Fibroblast of villous mesenchyme (primary cell): Measurements from ENCODE around the gene NEUROG1. TPM values are rescaled to one million over a fixed set of nuclear protein-coding genes. Genes with fewer than 3 reads are reported as not detected.
"Not testable (repeated sequence)": the region's sequence is repeated elsewhere in the genome, so short reads cannot be mapped to it uniquely, and the experiment has no call there.

Experiments
- DNase-seq: peaks from one replicate; pipeline ENCODE4 v3.0.0-alpha.2; 2010; ENCODE audit warnings: low read depth
- H3K4me3 ChIP-seq: 2 replicates; pipeline ENCODE4 v1.5.1; 2011; ENCODE audit warnings: low read depth, mild to moderate bottlenecking, low read length
- total RNA-seq: library from RNA; depleted of rRNA; stranded (reverse); fragments of >200 nt; gene quantifications from 2 replicates; pipeline ENCODE4 v1.2.3, GENCODE V29; 2012
- TF ChIP-seq, protein P1 (sequence below): IDR thresholded peaks from 2 replicates; pipeline ENCODE4 v1.5.1; 2012; ENCODE audit warnings: low read depth, mild to moderate bottlenecking, low read length; ENCODE audit not compliant: insufficient read depth

Gene NEUROG1
- total RNA-seq, 1 donor = not detected

DNA sequence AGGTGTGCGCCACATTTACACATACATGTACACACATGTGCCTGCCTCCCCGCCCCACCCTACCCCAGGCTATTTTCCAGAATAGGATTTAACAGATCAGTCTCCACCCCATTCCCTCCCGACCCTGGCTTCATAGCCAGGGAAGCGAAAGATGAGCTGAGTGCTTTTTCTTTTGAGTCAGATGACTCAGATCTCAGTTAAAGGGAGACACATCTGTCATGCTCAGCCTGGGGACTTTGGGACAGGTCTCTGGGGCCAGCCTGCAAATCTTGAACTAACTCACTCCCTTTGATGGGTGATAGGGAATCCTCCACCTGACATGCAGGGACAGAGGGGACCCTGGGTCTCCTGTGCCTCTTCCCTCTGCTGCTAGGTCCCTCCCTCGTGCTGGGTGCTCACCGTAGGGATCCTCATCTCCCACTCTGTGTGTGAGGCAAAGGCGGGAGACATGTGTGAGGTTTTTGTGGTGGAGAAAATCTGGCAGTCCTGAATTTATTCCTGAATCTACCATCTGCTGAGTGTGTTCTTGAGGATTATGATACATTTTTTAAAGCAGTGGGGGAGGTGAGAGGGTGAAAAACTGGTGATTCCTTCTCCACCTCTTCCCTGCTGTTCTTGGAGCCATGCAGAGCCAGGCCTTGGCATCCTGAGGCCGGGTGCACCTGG lies 37.7 kb downstream of the NEUROG1 start:
- H3K4me3 ChIP-seq = no peak overlapping the region
- TF ChIP-seq, protein P1, sequence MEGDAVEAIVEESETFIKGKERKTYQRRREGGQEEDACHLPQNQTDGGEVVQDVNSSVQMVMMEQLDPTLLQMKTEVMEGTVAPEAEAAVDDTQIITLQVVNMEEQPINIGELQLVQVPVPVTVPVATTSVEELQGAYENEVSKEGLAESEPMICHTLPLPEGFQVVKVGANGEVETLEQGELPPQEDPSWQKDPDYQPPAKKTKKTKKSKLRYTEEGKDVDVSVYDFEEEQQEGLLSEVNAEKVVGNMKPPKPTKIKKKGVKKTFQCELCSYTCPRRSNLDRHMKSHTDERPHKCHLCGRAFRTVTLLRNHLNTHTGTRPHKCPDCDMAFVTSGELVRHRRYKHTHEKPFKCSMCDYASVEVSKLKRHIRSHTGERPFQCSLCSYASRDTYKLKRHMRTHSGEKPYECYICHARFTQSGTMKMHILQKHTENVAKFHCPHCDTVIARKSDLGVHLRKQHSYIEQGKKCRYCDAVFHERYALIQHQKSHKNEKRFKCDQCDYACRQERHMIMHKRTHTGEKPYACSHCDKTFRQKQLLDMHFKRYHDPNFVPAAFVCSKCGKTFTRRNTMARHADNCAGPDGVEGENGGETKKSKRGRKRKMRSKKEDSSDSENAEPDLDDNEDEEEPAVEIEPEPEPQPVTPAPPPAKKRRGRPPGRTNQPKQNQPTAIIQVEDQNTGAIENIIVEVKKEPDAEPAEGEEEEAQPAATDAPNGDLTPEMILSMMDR = no peak
- no peak for DNase-seq

DNA sequence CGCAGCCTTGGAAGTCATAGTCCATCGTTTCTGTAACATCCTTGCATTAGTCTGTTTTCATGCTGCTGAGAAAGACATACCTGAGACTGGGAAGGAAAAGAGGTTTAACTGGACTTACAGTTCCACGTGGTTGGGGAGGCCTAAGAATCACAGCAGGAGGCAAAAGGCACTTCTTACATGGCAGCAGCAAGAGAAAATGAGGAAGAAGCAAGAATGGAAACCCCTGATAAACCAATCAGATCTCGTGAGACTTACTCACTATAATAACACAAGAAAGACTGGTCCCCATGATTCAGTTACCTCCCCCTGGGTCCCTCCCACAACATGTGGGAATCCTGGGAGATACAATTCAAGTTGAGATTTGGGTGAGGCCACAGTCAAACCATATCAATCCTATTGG lies 40.2 kb downstream of the NEUROG1 start:
- DNase-seq, H3K4me3 ChIP-seq: not testable (repeated sequence)

DNA sequence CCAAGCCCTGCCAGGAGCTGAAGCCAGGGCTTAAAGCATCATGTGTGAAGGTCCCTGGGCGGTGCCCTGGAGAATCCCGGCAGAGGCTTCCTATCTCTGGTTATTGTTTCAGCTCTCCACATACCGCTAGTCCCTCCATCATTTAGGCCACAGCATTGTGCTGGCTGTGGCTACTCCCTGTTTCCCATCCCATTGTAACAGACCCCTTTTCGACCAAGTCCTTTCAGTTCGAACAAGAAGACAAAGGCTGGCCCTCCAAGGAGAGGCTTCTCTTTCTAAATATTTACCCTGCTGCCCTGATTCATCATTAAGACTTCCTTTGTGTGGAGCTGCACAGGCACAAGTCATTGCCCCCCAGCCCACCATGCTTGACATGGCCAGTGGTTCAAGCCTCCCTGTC lies 41.6 kb downstream of the NEUROG1 start:
- no peak for DNase-seq
- TF ChIP-seq, protein P1 = no peak
- no peak overlapping the region for H3K4me3 ChIP-seq

DNA sequence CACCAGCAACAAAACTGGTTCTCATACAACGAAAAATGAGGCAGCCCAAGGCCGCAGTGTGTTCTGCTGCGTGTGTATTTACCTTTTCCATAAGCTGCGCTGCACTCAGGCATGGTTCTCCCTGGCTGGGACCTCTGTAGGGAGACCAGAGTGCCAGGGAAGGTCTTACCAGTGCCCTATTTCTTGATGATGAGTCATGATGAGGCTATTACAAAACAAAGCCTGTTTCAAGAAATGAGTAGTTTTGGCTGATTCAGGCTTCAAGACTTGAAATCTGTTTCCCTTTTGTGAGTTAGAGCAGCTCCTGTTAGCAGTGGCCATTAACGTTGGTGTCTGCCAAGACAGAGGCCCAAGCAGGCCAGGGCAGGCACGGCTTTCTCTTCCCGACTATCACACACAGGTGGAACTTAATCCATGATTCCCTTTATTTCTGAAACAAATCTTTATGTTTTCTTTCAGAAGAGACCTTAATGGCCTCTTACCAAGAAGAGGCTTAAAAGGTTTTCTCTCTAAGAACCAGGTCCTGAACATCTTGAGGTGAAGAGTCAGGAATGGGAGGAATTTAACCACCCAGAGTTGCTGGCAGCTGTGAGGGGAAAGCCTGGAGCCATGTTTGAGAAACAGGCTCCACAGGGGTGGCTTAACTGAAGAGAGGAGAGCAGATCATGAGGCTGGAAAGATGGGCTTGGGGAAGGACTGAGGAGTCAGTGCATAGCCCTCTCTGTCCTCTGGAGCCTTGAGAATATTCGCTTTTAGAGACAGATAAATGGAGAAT lies 42.2 kb downstream of the NEUROG1 start:
- DNase-seq = peak; percentile 44
- TF ChIP-seq, protein P1 = no peak
- H3K4me3 ChIP-seq = no peak overlapping the region

DNA sequence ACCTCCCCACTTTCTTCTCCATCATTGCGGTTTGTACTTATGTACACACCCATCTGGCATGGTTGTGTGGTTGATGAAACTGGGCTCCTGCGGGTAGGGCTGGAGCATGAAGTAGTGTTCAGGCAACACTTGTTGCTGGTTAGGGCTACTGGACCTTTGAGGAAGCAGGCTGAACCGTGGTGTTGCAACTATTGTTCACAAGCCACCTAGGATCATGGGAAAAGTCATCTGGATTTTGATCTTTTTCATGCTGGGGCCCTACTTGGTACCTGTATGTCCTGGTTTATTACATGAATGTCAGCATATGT lies 43.5 kb downstream of the NEUROG1 start:
- TF ChIP-seq, protein P1 = no peak
- H3K4me3 ChIP-seq = no peak overlapping the region
- no peak for DNase-seq

DNA sequence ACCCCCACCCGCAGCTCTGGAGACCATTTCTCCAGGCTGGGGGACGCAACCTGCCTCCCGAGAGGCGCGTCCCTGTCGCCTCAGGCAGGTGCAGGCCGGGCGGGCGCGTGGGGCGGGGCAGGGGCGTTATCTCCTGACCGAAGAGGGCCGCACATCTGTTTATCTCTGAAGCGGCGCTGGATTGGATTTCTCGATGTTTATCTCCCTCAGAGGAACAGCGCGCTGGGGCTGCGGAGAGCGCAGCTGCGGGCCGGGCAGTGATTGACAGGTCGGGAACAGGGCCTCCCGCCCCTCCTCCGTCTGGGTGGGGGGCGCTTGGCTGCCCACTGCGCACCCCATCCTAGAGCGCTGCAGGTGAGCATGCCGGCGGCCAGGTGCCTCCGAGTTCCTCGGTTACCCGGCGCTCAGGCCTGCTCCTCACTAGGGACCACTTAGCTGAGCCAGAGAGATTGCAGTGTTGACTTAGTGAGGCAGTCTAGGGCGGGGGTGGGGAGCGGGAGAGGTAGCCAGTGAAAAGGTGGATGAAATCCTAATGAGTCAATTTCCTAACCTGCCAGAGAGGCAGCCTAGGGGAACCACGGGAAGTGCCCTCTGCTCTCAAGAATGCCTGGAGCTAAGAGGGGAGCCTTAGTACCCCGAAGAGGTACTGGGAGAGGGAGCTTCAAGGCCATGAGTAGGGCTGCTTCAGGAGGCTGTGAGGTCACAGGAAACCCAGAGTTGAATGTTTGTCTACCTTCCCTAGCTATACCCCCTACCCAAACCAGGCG lies 44.0 kb downstream of the NEUROG1 start:
- TF ChIP-seq, protein P1 = no peak
- DNase-seq = no peak
- H3K4me3 ChIP-seq = no peak overlapping the region

DNA sequence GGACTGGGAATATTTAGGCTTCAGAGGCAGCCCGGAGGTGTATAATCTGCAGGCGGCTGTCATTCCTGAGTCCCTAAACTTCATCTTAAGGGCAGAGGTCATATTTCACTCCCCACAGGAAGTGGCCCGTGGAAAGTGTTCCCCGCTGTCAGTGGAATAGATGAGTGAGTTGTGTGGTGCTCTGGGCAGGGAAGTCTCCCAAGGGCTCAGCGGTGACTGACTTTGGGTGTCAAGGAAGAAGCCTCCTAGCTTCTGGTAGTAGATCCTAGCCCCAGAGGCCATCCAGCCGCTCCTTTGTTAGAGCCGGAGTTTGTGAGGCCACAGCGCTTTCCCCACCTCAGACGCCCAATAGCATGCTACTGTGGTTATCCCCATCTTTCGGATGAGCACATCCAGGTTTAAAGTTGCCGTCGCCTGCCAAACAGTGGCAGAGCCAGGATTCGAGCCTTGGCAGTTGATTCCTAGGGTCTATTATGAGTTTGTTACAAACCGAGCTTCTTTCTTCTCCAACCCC lies 44.7 kb downstream of the NEUROG1 start:
- DNase-seq = no peak
- H3K4me3 ChIP-seq = no peak overlapping the region
- TF ChIP-seq, protein P1 = no peak
